Heart right ventricle (tissue), 16 donors: ENCODE results near the gene IQGAP2. TPM values are rescaled to one million over a fixed set of nuclear protein-coding genes. Genes with fewer than 3 reads are reported as not detected.

Experiments
- ATAC-seq, 8 donors: fragments of 200-7000 bp; cut with Tn5 transposase; one replicate each; pipeline ENCODE4 v1.9.1; 2020; ENCODE audit warnings: mild to moderate bottlenecking in 8 of 8, moderate library complexity in 8 of 8, moderate number of reproducible peaks in 1 of 8
- DNase-seq, 2 donors: peaks; one replicate each; pipeline ENCODE4 v3.0.0-alpha.2; 2020
- H3K27ac ChIP-seq, 10 donors: fragments of 200-600 bp; sonication (generic) in 2 of 10; one replicate each; pipeline versions ENCODE4 v1.5.0 to v1.8.0; 2020 to 2022; ENCODE audit warnings: mild to moderate bottlenecking in 3 of 10
- H3K27me3 ChIP-seq, 7 donors: fragments of 200-600 bp; one replicate each; pipeline ENCODE4 v1.8.0; 2021 to 2022; ENCODE audit warnings: mild to moderate bottlenecking in 2 of 7
- H3K36me3 ChIP-seq, 9 donors: fragments of 200-600 bp; sonication (generic) in 1 of 9; one replicate each; pipeline versions ENCODE4 v1.5.0 to v1.8.0; 2020 to 2022; ENCODE audit warnings: mild to moderate bottlenecking in 2 of 9
- H3K4me1 ChIP-seq, 9 donors: fragments of 200-600 bp; sonication (generic) in 1 of 9; one replicate each; pipeline versions ENCODE4 v1.5.0 to v1.8.0; 2020 to 2022; ENCODE audit warnings: mild to moderate bottlenecking in 4 of 9
- H3K4me3 ChIP-seq, 10 donors: fragments of 200-600 bp; sonication (generic) in 2 of 10; one replicate each; pipeline versions ENCODE4 v1.5.0 to v1.8.0; 2020 to 2022; ENCODE audit warnings: mild to moderate bottlenecking in 7 of 10, moderate library complexity in 2 of 10
- H3K9me3 ChIP-seq, 11 donors: fragments of 200-600 bp in 10 of 11; sonication (generic) in 2 of 11; one replicate each; pipeline versions ENCODE4 v1.5.0 to v1.8.0; 2013 to 2022; ENCODE audit warnings: mild to moderate bottlenecking in 2 of 11, control low read depth in 1 of 11, moderate library complexity in 1 of 11
- WGBS, 2 donors: extraction: QIAGEN DNeasy Blood & Tissue Kit; methylation state at CpG; one replicate each; pipeline ENCODE4 v1.1.7; 2013; ENCODE audit warnings: inconsistent platforms in 1 of 2; 5-methylcytosine and 5-hydroxymethylcytosine counted together
- intact Hi-C, 10 donors: fragments of 100-400 bp; cut with DNase I; formaldehyde crosslinking; loops; one replicate each; pipeline versions ENCODE4 v1.11.1 to v1.14.2; 2022
- polyA plus RNA-seq, 2 donors: library from polyadenylated mRNA; stranded (reverse); fragments of 200-250 nt; gene quantifications; one replicate each; pipeline ENCODE4 v1.2.3, GENCODE V29; 2013
- total RNA-seq, 10 donors: library from RNA; stranded (reverse); fragmentation: NEBNext Ultra II Directional in 3 of 10; extraction: Animal tissue kit (Norgen Biotek cat#: 25700) in 3 of 10; gene quantifications; one replicate each; pipeline versions ENCODE4 v1.2.1 to v1.2.4, GENCODE V29; 2021 to 2023
- TF ChIP-seq, protein P1 (sequence below), 9 donors: fragments of 200-600 bp; sonication (generic) in 2 of 9; IDR thresholded peaks; one replicate each; pipeline versions ENCODE4 v1.5.0 to v1.8.0; 2021 to 2022; ENCODE audit warnings: antibody characterized with exemption in 9 of 9, mild to moderate bottlenecking in 5 of 9, moderate library complexity in 1 of 9
- donor health status: Arrhythmogenic right ventricular cardiomyopathy.
- donor health status: ischemic (EF 13 %, LVEDD 7.1; RV severe dilation, severe dysfunction).
- donor health status: healthy with polysubstance abuse.
- donor health status: DM: no; HTN: yes; CAD: no.
- donor health status: DM: no; HTN: no; CAD: no.
- donor health status: ischemic (EF 25% LVEDD 6.9; RV normal size, moderate dysfunction).
- donor health status: ischemic (EF 25% LVEDD 5.7; RV mildly dilated, moderate dysfunction).
- donor health status: healthy.
- donor health status: DM: yes; HTN: yes; CAD: no.
- donor health status: Ischemic cardiomyopathy.
- donor health status: ischemic (EF 35%, LVEDD 5.7; RV mildly dilated, moderate dysfunction).
- donor health status: nonischemic (EF 11% LVEDD 7.7; RV severe dilation, severe dysfunction).
- donor health status: DM: yes; HTN: yes; CAD: no.
- donor health status: PGD.
- donor health status: ischemic (EF 29% LVEDD 5.4; RV normal size, mild dysfunction).
- donor health status: nonischemic (EF 23%, LVEDD 6.1; RV moderate dilation, normal function).

IQGAP2 gene
- total and polyA plus RNA-seq, 12 donors, result 2.5 to 22.3 (median 5.0) TPM

DNA sequence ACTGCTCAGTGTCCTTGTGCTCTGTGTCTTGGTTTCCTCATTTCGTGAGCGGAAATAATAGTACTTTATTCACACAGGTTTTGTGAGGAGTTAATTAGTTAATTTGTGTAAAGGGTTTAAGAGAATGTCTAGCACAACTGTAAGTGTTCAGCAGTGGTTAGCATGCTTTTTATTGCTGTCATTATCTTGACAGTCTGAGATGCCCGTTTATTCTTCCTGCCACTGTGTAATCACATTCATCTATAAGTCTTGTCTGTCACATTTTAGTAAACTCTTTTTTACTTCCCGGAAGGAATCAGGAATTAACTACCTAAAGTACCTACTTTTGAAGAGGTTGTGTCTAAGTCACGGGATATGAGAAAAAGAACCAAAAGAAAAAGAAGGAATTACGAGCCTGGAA, 38.0 kb downstream of the IQGAP2 start:
- Histone ChIP-seq H3K4me1 (no peaks in the 10 kb centered on the region), H3K4me3 (no peak overlapping the region), H3K9me3 (peaks cover 0 to 18% (median 0%) of the 10 kb centered on the region in 11 donors), H3K36me3 (no peaks in the 10 kb centered on the region), H3K27me3 (peaks cover 0 to 3% (median 0%) of the 10 kb centered on the region in 7 donors), H3K27ac (no peak overlapping the region)
- TF ChIP-seq, protein P1, sequence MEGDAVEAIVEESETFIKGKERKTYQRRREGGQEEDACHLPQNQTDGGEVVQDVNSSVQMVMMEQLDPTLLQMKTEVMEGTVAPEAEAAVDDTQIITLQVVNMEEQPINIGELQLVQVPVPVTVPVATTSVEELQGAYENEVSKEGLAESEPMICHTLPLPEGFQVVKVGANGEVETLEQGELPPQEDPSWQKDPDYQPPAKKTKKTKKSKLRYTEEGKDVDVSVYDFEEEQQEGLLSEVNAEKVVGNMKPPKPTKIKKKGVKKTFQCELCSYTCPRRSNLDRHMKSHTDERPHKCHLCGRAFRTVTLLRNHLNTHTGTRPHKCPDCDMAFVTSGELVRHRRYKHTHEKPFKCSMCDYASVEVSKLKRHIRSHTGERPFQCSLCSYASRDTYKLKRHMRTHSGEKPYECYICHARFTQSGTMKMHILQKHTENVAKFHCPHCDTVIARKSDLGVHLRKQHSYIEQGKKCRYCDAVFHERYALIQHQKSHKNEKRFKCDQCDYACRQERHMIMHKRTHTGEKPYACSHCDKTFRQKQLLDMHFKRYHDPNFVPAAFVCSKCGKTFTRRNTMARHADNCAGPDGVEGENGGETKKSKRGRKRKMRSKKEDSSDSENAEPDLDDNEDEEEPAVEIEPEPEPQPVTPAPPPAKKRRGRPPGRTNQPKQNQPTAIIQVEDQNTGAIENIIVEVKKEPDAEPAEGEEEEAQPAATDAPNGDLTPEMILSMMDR (IDR thresholded peaks at IDR 0.05), result no peak
- intact Hi-C loops, result no loop called here
- WGBS, 2 donors, result 89% methylated on average over 6 of the region's 6 CpGs
- ATAC-seq (no peak), DNase-seq (no peak)

DNA sequence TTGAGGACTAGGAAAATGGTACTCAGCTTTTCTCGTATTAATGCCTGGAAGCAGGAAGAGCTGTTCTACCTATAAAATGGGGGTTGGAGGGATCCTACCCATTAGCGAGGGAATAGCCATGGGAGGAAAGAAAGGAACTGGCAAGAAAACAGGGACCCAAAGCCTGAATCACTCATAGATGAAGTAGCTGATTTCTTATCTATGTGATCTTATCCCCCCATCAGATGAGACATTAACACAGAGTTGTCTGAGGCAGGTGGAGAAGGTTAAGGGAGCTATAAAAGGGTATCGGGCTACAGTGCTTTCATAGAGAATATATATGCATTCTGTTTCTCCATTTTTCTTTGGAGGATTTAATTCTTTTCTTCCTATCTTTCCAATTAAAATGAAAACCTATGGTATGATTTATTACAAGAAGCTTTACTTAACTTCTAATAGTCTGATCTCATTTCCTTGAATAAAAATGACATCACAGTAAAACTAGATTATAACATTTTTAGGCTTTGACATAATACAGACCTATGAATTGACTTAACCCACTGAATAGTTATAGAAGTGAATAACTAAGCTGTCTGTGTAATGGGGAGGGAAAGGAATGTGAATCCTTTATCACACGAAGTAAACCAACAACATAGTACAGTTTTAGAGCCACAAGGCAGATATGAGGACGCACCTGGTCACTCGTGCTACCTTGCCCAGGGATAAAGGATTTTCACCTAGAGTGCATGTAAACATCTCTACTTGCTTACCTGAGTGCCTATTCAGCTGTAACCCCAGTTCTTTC, 39.0 kb downstream of the IQGAP2 start:
- no peak overlapping the region for H3K4me3 ChIP-seq
- TF ChIP-seq, protein P1 (IDR thresholded peaks at IDR 0.05), result no peak
- no peaks in the 10 kb centered on the region for H3K4me1 ChIP-seq
- intact Hi-C loops, result no loop called here
- no peak overlapping the region for H3K27ac ChIP-seq
- peaks cover 0 to 16% (median 0%) of the 10 kb centered on the region in 11 donors for H3K9me3 ChIP-seq
- H3K36me3 ChIP-seq, result no peaks in the 10 kb centered on the region
- WGBS, 2 donors, result 83 to 84% methylated on average over 6 of the region's 6 CpGs
- DNase-seq, result no peak
- peaks cover 0 to 3% (median 0%) of the 10 kb centered on the region in 7 donors for H3K27me3 ChIP-seq
- no peak for ATAC-seq

DNA sequence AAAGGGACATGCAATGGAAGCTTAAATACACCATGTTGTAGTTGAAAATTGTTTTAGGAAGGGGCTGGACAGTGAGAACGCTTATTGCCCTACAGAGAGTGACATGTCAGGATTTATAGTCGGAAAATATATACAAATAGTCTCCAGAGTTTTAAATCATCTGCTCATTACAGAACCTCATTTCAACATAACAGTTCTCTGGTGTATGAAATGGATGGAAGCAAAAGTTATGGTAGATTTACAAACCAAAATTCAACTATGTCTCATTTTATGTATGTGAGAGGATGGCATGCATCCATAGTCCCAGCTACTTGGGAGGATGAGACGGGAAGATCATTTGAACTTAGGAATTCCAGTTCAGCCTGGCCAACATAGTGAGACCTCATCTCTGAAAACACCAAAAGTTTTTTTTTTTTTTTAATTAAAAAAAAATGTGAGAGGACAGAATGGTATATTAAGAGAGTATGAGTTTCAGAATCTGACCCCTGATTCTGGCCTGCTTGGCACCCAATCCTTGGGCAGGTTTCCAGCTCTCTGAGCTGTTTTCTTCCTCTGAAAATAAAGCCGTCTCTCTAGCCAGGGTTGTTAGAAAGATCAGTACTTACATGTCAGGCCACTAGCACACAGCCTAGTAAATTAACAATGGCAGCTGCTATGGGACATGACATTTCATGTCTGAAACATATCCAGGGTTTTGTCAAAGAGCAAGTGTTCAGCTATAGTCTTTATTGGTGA, 40.1 kb downstream of the IQGAP2 start:
- no peak for DNase-seq
- H3K9me3 ChIP-seq, result peaks cover 0 to 10% (median 0%) of the 10 kb centered on the region in 11 donors
- H3K36me3 ChIP-seq, result no peaks in the 10 kb centered on the region
- no peak overlapping the region for H3K4me3 ChIP-seq
- no peak overlapping the region for H3K27ac ChIP-seq
- peaks cover 0 to 5% (median 0%) of the 10 kb centered on the region in 7 donors for H3K27me3 ChIP-seq
- TF ChIP-seq, protein P1 (IDR thresholded peaks at IDR 0.05), result no peak
- WGBS, 2 donors, result 65 to 72% methylated on average over 4 of the region's 4 CpGs
- ATAC-seq, result no peak
- H3K4me1 ChIP-seq, result no peaks in the 10 kb centered on the region
- intact Hi-C loops, result no loop called here

DNA sequence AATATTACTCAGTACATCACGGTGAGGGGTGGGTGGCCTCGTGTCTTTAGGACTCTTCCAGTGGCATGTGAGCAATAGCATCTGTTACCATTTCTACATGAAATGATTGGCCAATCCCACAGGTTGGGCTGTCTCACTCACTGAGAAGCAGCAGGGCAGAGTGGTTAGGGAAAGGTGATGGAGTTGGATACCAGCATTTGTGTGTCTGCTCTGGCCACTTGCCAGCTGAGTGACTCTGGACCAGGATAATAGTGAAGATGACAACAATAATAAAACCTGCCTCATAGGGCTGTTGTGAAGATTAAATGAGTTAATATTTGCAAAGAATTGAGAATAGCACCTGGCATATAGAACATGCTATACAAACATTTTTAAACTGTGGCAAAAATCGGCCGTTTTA, 42.0 kb downstream of the IQGAP2 start:
- intact Hi-C loops, result no loop called here
- H3K27me3 ChIP-seq, result peaks cover 0 to 13% (median 0%) of the 10 kb centered on the region in 7 donors
- TF ChIP-seq, protein P1 (IDR thresholded peaks at IDR 0.05), result no peak
- ATAC-seq (no peak), DNase-seq (no peak)
- no peak overlapping the region for H3K4me3 ChIP-seq
- no peaks in the 10 kb centered on the region for H3K36me3 ChIP-seq
- H3K27ac ChIP-seq, result no peak overlapping the region
- 77 to 84% methylated on average over 4 of the region's 4 CpGs for WGBS, 2 donors
- H3K9me3 ChIP-seq, result peaks cover 0 to 5% (median 0%) of the 10 kb centered on the region in 11 donors
- peaks cover 0 to 9% (median 0%) of the 10 kb centered on the region in 9 donors for H3K4me1 ChIP-seq
